Temporal lobe (tissue), 1 donor: ENCODE data around the gene ZNF595. TPM values are rescaled to one million over a fixed set of nuclear protein-coding genes. Genes with fewer than 3 reads are reported as not detected.

Experiments used
- total RNA-seq: library from RNA; depleted of rRNA; stranded (reverse); fragments of >200 nt; gene quantifications from one replicate; pipeline ENCODE4 v1.2.3, GENCODE V29; 2014

ZNF595 gene
- total RNA-seq, 1 donor from 2014 or later: 42.3 TPM

Other genes with a start within 250 kb of the ZNF595 start
- gene ZNF718, start 71.2 kb downstream of the ZNF595 start, total RNA-seq: 36.4 TPM